Vagina (tissue), 2 donors: Measurements from ENCODE around the gene SPHK2.

ENCODE experiments used
- CTCF ChIP-seq, 3 experiments: fragments of 450-650 bp in 2 of 3; fragments of 200-600 bp in 1 of 3; sonication (generic) in 1 of 3; IDR thresholded peaks; one replicate each; pipeline ENCODE4 v1.5.1; 2017 to 2019; ENCODE audit warnings: antibody characterized with exemption in 3 of 3, mild to moderate bottlenecking in 2 of 3, moderate library complexity in 2 of 3
- POLR2A ChIP-seq, 2 donors: fragments of 450-650 bp; IDR thresholded peaks; one replicate each; pipeline ENCODE4 v1.6.1; 2017; ENCODE audit warnings: antibody characterized with exemption in 2 of 2, mild to moderate bottlenecking in 2 of 2, moderate library complexity in 2 of 2

- TF ChIP-seq CTCF (IDR thresholded peaks at IDR 0.05), result no peak
- TF ChIP-seq POLR2A (IDR thresholded peaks at IDR 0.05), result no peak
Measured at GRCh38 chr19:48673436-48674100, 54.3 kb downstream of the SPHK2 start.
